Testis (tissue), 5 donors: ENCODE data around the gene CCSAP. TPM values are rescaled to one million over a fixed set of nuclear protein-coding genes. Genes with fewer than 3 reads are reported as not detected.

Experiments
- DNase-seq: peaks from one replicate; pipeline ENCODE4 v3.0.0-alpha.2; 2019
- H3K27ac ChIP-seq, 2 donors: fragments of 200-600 bp; sonication (generic); one replicate each; pipeline ENCODE4 v1.5.1; 2019
- H3K27me3 ChIP-seq: fragments of 200-600 bp; sonication (generic); one replicate; pipeline ENCODE4 v1.5.1; 2019
- H3K36me3 ChIP-seq: fragments of 200-600 bp; sonication (generic); one replicate; pipeline ENCODE4 v1.5.1; 2017; ENCODE audit warnings: low read depth; ENCODE audit errors: missing control alignments
- H3K4me1 ChIP-seq: fragments of 200-600 bp; sonication (generic); one replicate; pipeline ENCODE4 v1.5.1; 2019
- H3K4me3 ChIP-seq, 2 donors: fragments of 200-600 bp; sonication (generic); one replicate each; pipeline ENCODE4 v1.5.1; 2017 to 2019
- H3K9me3 ChIP-seq: fragments of 200-600 bp; sonication (generic); one replicate; pipeline ENCODE4 v1.5.1; 2017
- POLR2A ChIP-seq: fragments of 450-650 bp; IDR thresholded peaks from one replicate; pipeline ENCODE4 v1.6.1; 2017; ENCODE audit warnings: antibody characterized with exemption, mild to moderate bottlenecking, moderate library complexity
- WGBS, 2 donors: methylation state at CpG; one replicate each; pipeline ENCODE4 v1.1.5; 2018; 5-methylcytosine and 5-hydroxymethylcytosine counted together
- intact Hi-C: fragments of 100-400 bp; cut with DNase I; formaldehyde crosslinking; loops from one replicate; pipeline ENCODE4 v1.15.1; 2023; ENCODE audit warnings: low total_unique reads
- long read RNA-seq, 2 donors: transcript quantifications; one replicate each; lab custom pipeline, GENCODE V29; 2026
- polyA plus RNA-seq: library from polyadenylated mRNA; stranded (reverse); fragments of 350-450 nt; fragmentation: Illumina TruSeq; extraction: RNeasy Lipid Tissue Mini Kit (QIAGEN cat#74804); gene quantifications from one replicate; pipeline ENCODE4 v1.2.3, GENCODE V29; 2014; ENCODE audit warnings: low read depth, low replicate concordance; ENCODE audit not compliant: insufficient read depth
- total RNA-seq, 2 donors: library from RNA; depleted of rRNA; stranded (reverse); fragments of >200 nt; gene quantifications; one replicate each; pipeline ENCODE4 v1.2.3, GENCODE V29; 2016
- TF ChIP-seq, protein P1 (sequence below), 3 experiments: fragments of 450-650 bp in 2 of 3; fragments of 200-600 bp in 1 of 3; sonication (generic) in 1 of 3; IDR thresholded peaks; one replicate each; pipeline ENCODE4 v1.5.1; 2016 to 2019; ENCODE audit warnings: antibody characterized with exemption in 3 of 3, mild to moderate bottlenecking in 2 of 3, moderate library complexity in 1 of 3

The CCSAP gene, protein sequence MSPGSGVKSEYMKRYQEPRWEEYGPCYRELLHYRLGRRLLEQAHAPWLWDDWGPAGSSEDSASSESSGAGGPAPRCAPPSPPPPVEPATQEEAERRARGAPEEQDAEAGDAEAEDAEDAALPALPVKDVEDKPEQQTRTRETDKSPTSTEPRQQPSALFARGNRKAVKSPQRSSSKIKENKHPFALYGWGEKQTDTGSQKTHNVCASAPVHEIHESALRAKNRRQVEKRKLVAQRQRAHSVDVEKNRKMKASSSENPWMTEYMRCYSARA
- total RNA-seq (1 to 10 TPM; 3.7 to 4.1 TPM), polyA plus RNA-seq (3.2 TPM)
- long read RNA-seq, donor 1, full-length matches to known transcripts, result 2 of 2 reads
- long read RNA-seq, donor 1, partial matches to known transcripts, result 0 of 2 reads
- long read RNA-seq, donor 1, other reads (novel, unspliced or antisense), result 0 of 2 reads
- long read RNA-seq, donor 2, result 0 reads

DNA sequence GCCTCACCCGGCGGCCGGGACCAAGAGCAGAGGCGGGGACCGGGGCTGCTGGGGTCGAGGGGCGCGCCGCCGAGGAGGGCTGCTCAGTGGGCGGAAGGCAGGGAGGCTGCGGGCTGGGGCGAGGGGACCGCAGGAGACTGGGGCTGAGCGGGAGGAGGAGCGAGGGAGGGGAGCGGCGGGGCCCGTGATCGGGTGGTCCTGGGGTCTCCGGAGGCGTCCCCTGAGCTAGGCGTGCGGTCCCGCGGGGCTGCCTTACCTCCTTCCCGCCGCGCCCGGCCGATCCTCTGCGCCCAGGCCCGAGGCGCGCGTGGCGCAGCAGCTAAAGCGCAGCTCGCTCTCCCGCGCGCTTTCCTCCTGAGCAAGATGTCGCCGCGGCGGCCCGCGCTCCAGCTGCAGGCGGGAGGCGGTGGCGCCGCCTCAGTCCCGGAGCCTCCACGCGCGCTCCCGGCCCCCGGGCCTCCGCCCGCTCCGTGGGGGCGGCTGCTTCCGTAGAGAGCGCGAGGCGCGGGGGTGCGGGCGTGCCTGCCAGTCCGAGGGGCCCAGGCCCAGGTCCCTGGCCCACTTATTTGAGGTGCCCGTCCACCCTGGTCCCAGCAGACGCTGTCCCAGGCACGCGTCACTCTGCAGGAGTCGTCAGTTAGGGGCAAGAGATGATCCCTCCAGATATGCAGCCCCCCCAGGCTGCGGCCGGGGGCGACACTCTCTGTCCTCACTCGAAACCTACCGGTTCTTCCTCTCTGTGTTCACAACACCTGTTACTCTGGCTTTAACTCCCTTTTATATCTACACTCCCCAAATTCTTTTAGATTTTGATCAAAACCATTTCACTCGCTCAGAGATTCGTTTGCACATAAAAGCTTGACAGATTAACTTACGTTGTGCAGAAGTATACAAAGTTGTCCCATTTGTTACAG lies at the start of gene CCSAP:
Gene CCSAP (minus strand): TSS at position 392 of the 914 bp plus-strand sequence. CDS start 582 bp downstream, outside the sequence.
- H3K36me3 ChIP-seq, result no peaks in the 10 kb centered on the region
- H3K4me3 ChIP-seq, result peak within 1 kb of the TSS; percentile 80 to 95
- 1% methylated on average over 15 to 63 of the region's 83 CpGs for WGBS, 2 donors
- H3K27ac ChIP-seq, result peak within 1 kb of the TSS; percentile 88 to 90
- DNase-seq, result peak; percentile 57
- H3K4me1 ChIP-seq, result peaks cover 11% of the 10 kb centered on the region
- intact Hi-C loops, result no loop called here
- no peaks in the 10 kb centered on the region for H3K27me3 ChIP-seq
- no peaks in the 10 kb centered on the region for H3K9me3 ChIP-seq
- no peak for TF ChIP-seq POLR2A
- TF ChIP-seq, protein P1, sequence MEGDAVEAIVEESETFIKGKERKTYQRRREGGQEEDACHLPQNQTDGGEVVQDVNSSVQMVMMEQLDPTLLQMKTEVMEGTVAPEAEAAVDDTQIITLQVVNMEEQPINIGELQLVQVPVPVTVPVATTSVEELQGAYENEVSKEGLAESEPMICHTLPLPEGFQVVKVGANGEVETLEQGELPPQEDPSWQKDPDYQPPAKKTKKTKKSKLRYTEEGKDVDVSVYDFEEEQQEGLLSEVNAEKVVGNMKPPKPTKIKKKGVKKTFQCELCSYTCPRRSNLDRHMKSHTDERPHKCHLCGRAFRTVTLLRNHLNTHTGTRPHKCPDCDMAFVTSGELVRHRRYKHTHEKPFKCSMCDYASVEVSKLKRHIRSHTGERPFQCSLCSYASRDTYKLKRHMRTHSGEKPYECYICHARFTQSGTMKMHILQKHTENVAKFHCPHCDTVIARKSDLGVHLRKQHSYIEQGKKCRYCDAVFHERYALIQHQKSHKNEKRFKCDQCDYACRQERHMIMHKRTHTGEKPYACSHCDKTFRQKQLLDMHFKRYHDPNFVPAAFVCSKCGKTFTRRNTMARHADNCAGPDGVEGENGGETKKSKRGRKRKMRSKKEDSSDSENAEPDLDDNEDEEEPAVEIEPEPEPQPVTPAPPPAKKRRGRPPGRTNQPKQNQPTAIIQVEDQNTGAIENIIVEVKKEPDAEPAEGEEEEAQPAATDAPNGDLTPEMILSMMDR (IDR thresholded peaks at IDR 0.05), result no peak

DNA sequence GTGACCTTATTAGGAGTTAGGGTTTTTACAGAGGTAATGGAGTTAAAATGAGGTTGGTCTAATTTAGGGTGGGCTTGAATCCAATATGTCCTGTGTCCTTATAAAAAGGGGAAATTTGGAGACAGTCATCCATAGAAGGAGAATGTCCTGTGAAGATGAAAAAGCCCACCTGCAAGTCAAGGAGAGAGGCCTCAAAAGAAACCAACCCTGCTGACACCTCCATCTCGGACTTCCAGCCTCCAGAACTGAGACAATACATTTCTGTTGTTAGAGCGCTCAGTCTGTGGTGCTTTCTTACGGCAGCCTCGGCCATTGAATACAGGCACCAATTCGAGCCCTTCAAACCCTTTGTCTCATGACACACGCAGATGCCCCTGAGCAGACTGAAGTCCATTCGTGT lies 47.3 kb upstream of the CCSAP start:
- intact Hi-C loops, result no loop called here
- 86 to 94% methylated on average over 7 of the region's 7 CpGs for WGBS, 2 donors
- DNase-seq, result no peak

DNA sequence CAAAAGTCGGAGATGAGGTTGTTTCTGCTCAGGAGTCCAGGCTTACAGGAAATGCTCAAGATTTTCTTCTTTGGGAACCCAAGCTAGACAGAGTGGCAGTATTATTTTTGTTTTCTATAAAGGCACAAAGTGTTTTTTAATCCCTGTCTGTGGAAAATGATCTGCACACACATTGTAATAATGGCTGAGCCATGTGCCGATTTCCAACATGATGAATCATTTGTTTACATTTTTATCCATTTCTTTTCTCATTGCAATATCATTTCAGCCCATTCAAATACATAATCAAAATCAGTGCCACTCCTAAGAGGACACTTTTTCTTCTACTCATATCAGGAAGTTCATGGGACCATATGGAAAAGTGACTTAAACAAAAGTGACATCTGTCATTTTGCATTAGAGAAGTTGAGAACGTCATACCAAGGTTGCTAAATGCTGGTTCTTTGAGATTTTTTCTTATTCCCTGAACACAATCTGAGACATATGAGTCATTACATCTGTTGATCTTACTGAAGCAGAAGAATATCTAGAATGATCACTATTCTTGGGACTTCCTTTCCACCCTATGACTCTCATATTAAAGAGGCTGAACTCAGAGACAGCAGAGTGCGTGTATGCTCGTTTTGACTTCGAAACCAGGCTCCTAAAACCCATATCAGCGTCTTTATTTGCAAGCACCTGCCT lies 46.2 kb upstream of the CCSAP start:
- intact Hi-C loops, result no loop called here
- no peak overlapping the region for H3K27ac ChIP-seq
- H3K36me3 ChIP-seq, result no peaks in the 10 kb centered on the region
- H3K4me3 ChIP-seq, result no peak overlapping the region
- no peaks in the 10 kb centered on the region for H3K27me3 ChIP-seq
- H3K9me3 ChIP-seq, result no peaks in the 10 kb centered on the region
- TF ChIP-seq, protein P1 (IDR thresholded peaks at IDR 0.05), result no peak
- TF ChIP-seq POLR2A, result no peak
- 79 to 85% methylated on average over 7 of the region's 7 CpGs for WGBS, 2 donors
- DNase-seq, result no peak
- H3K4me1 ChIP-seq, result no peaks in the 10 kb centered on the region

More for the DNA sequence above, 47.3 kb upstream of the CCSAP start:
- Histone ChIP-seq H3K27me3 (no peaks in the 10 kb centered on the region), H3K27ac (no peak overlapping the region), H3K9me3 (no peaks in the 10 kb centered on the region), H3K36me3 (no peaks in the 10 kb centered on the region), H3K4me1 (no peaks in the 10 kb centered on the region), H3K4me3 (no peak overlapping the region)
- no peak for TF ChIP-seq POLR2A
- TF ChIP-seq, protein P1 (IDR thresholded peaks at IDR 0.05), result no peak

DNA sequence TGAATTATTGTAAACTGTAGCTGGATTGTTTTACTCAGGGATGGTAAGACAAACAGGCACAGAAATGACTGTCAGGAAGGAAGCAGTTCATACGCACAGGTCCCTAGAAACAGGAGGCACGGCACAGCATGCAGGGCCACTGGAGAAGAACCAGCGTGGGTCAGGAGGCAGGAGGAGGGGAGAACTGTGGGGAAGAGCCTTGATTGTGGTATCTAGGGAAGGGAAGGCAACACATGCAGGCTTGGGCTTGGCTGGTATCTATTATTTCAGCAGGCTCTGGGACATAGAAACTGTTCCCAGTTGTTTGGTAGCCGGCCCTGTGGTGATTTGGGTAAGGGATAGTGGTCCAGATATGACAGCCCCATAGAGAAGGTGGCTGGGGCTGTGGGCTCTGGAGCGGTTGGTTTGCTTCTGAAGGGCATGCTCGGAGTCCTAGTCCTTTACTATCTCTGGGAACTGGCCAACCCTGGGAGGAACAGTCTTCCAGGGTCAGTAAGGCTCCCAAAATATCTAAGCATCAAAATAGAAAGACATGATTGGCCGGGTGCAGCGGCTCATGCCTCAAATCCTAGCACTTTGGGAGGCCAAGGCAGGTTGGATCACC lies 43.1 kb upstream of the CCSAP start:
- H3K4me1 ChIP-seq, result no peaks in the 10 kb centered on the region
- no peak for DNase-seq
- 61 to 85% methylated on average over 4 to 8 of the region's 8 CpGs for WGBS, 2 donors
- no peak overlapping the region for H3K4me3 ChIP-seq
- no peak overlapping the region for H3K27ac ChIP-seq
- no peaks in the 10 kb centered on the region for H3K9me3 ChIP-seq
- H3K36me3 ChIP-seq, result no peaks in the 10 kb centered on the region
- intact Hi-C loops, result no loop called here
- H3K27me3 ChIP-seq, result no peaks in the 10 kb centered on the region
- no peak for TF ChIP-seq POLR2A
- TF ChIP-seq, protein P1 (IDR thresholded peaks at IDR 0.05), result no peak
